K562 (cell line): ENCODE data around the gene ZNF124. TPM values are rescaled to one million over a fixed set of nuclear protein-coding genes. Genes with fewer than 3 reads are reported as not detected.

Experiments used
- CBX3 ChIP-seq, 2 experiments: IDR thresholded peaks; 1 replicate in 1 of 2; 2 replicates in 1 of 2; pipeline ENCODE4 v1.6.1; 2012; ENCODE audit warnings: inconsistent platforms in 2 of 2, low read length in 2 of 2, borderline replicate concordance in 1 of 2, control low read depth in 1 of 2
- CHCHD3 ChIP-seq: fragments of 250-450 bp; sonication (Bioruptor Pico); IDR thresholded peaks from 2 replicates; pipeline ENCODE4 v2.1.2; 2022; ENCODE audit warnings: mild to moderate bottlenecking
- CREB1 ChIP-seq, 2 experiments: sonication (generic) in 1 of 2; formaldehyde crosslinking in 1 of 2; IDR thresholded peaks; 2 replicates each; pipeline versions ENCODE4 v1.6.1 to v1.8.0; 2012 to 2022; ENCODE audit warnings: inconsistent platforms in 1 of 2, mild to moderate bottlenecking in 1 of 2, missing genetic modification reagents in 1 of 2, moderate library complexity in 1 of 2
- E2F1 ChIP-seq: sonication (generic); formaldehyde crosslinking; IDR thresholded peaks from 2 replicates; pipeline ENCODE4 v1.8.1; 2023; ENCODE audit warnings: mild to moderate bottlenecking, missing genetic modification reagents, moderate library complexity
- ELF1 ChIP-seq: fragments of 200-800 bp; sonication (Bioruptor generic); IDR thresholded peaks from 2 replicates; pipeline ENCODE4 v1.6.1; 2016; ENCODE audit warnings: missing genetic modification characterization, missing compliant biosample characterization
- FOXK2 ChIP-seq, 2 experiments: fragments of 450-650 bp; IDR thresholded peaks in 1 of 2; conservative IDR thresholded peaks in 1 of 2; 2 replicates each; pipeline ENCODE4 v1.6.1; 2016; ENCODE audit warnings: low read depth in 2 of 2, mild to moderate bottlenecking in 1 of 2
- JUN ChIP-seq, 2 experiments: sonication (generic) in 1 of 2; formaldehyde crosslinking in 1 of 2; IDR thresholded peaks; 2 replicates each; pipeline versions ENCODE4 v1.6.1 to v1.8.0; 2012 to 2022; ENCODE audit warnings: borderline replicate concordance in 2 of 2, mild to moderate bottlenecking in 2 of 2, improper control_type of control experiment in 1 of 2, low read depth in 1 of 2, low read length in 1 of 2, missing genetic modification reagents in 1 of 2
- MAX ChIP-seq: sonication (generic); formaldehyde crosslinking; IDR thresholded peaks from 2 replicates; pipeline ENCODE4 v1.9.0; 2022; ENCODE audit warnings: mild to moderate bottlenecking, missing genetic modification reagents
- MECOM ChIP-seq: fragments of 250-450 bp; sonication (Bioruptor Pico); IDR thresholded peaks from 2 replicates; pipeline ENCODE4 v1.8.0; 2022; ENCODE audit warnings: inconsistent platforms
- MTA3 ChIP-seq: fragments of 450-650 bp; formaldehyde crosslinking; IDR thresholded peaks from 2 replicates; pipeline ENCODE4 v1.6.1; 2017; ENCODE audit warnings: mild to moderate bottlenecking, borderline replicate concordance
- MYNN ChIP-seq, 2 experiments: sonication (generic); formaldehyde crosslinking in 1 of 2; IDR thresholded peaks; 2 replicates each; pipeline versions ENCODE4 v1.5.0 to v1.6.1; 2016 to 2020; ENCODE audit warnings: antibody characterized with exemption in 1 of 2, missing genetic modification reagents in 1 of 2
- NCOA2 ChIP-seq, 2 experiments: fragments of 450-650 bp; IDR thresholded peaks; 2 replicates each; pipeline ENCODE4 v1.6.1; 2018; ENCODE audit warnings: mild to moderate bottlenecking in 2 of 2, moderate library complexity in 1 of 2; ENCODE audit not compliant: partially characterized antibody in 2 of 2
- POLR2A ChIP-seq: fragments of 450-650 bp; conservative IDR thresholded peaks from 2 replicates; pipeline ENCODE4 v1.6.1; 2016
- SMARCA5 ChIP-seq: fragments of 450-650 bp; IDR thresholded peaks from 2 replicates; pipeline ENCODE4 v1.6.1; 2016
- SMARCE1 ChIP-seq: fragments of 450-650 bp; IDR thresholded peaks from 2 replicates; pipeline ENCODE4 v1.7.1; 2016; ENCODE audit warnings: mild to moderate bottlenecking
- TARDBP ChIP-seq: fragments of 450-650 bp; IDR thresholded peaks from 2 replicates; pipeline ENCODE4 v1.6.1; 2016
- WHSC1 ChIP-seq: IDR thresholded peaks from one replicate; pipeline ENCODE4 v1.6.1; 2012; ENCODE audit warnings: low read length, control low read depth, inconsistent platforms
- ZMIZ1 ChIP-seq, 2 experiments: fragments of 150-350 bp in 1 of 2; IDR thresholded peaks; 2 replicates each; pipeline ENCODE4 v1.6.1; 2012 to 2016; ENCODE audit warnings: low read depth in 2 of 2, low read length in 2 of 2, mild to moderate bottlenecking in 1 of 2, moderate library complexity in 1 of 2
- ZNF232 ChIP-seq: sonication (generic); formaldehyde crosslinking; IDR thresholded peaks from 2 replicates; pipeline ENCODE4 v1.8.0; 2022; ENCODE audit warnings: mild to moderate bottlenecking, missing genetic modification reagents
- ZNF507 ChIP-seq: conservative IDR thresholded peaks from 2 replicates; pipeline ENCODE4 v1.6.1; 2017; ENCODE audit warnings: missing genetic modification characterization, missing compliant biosample characterization
- ZNF639 ChIP-seq, 2 experiments: fragments of 200-800 bp in 1 of 2; sonication (Bioruptor generic) in 1 of 2; sonication (generic) in 1 of 2; formaldehyde crosslinking in 1 of 2; IDR thresholded peaks in 1 of 2; conservative IDR thresholded peaks in 1 of 2; 2 replicates each; pipeline versions ENCODE4 v1.5.0 to v1.6.1; 2016 to 2020; ENCODE audit warnings: missing compliant biosample characterization in 1 of 2, missing genetic modification characterization in 1 of 2, missing genetic modification reagents in 1 of 2
- polyA plus RNA-seq, 8 experiments: library from polyadenylated mRNA; depleted of rRNA in 4 of 8; stranded (reverse) in 5 of 8; unstranded in 3 of 8; fragments of >200 nt; fragmentation: Nextera tagmentation in 2 of 8; fragmentation: Illumina TruSeq in 1 of 8; extraction: Ambion mirVana in 2 of 8; extraction: Trizol in 1 of 8; gene quantifications; 2 replicates each; pipeline versions ENCODE4 v1.2.1 to v1.2.3, GENCODE V29; 2011 to 2014; ENCODE audit warnings: inconsistent platforms in 1 of 8, missing spikeins in 1 of 8
- total RNA-seq, 7 experiments: library from RNA; depleted of rRNA in 6 of 7; stranded (reverse); fragments of >200 nt in 6 of 7; fragmentation: Illumina TruSeq in 2 of 7; extraction: Trizol in 2 of 7; gene quantifications; 2 replicates each; pipeline versions ENCODE4 v1.2.1 to v1.2.3, GENCODE V29; 2011 to 2021; ENCODE audit warnings: low replicate concordance in 1 of 7

The ZNF124 gene
- total and polyA plus RNA-seq, 9 of the 15 experiments (the other 6 are each of a cell fraction or from before 2014, with no cell fraction given), result 7.6 to 71.5 (median 20.2) TPM

- TF ChIP-seq WHSC1 (no peak), MYNN (IDR thresholded peaks at IDR 0.05) (peak; percentile 68; the same call in 1 of the 2 replicates), MYNN (CRISPR knock-in tag; IDR thresholded peaks at IDR 0.05) (no peak), E2F1 (CRISPR knock-in tag) (no peak), CHCHD3 (CRISPR knock-in tag) (no peak), POLR2A (no peak), CREB1 (IDR thresholded peaks at IDR 0.05) (no peak), CREB1 (CRISPR knock-in tag; IDR thresholded peaks at IDR 0.05) (no peak), ELF1 (no peak), ZNF232 (no peak), CBX3 (IDR thresholded peaks at IDR 0.05; ENCODE audit: borderline replicate concordance in 1 of 2, low read length in 2 of 2) (no peak), SMARCE1 (peak; percentile 49; the same call in 1 of the 2 replicates), MTA3 (no peak), ZNF639 (CRISPR knock-in tag; conservative IDR thresholded peaks at IDR 0.05 in 1 of 2, IDR thresholded peaks at IDR 0.05 in 1 of 2) (no peak), FOXK2 (conservative IDR thresholded peaks at IDR 0.05 in 1 of 2, IDR thresholded peaks at IDR 0.05 in 1 of 2; ENCODE audit: low read depth in 2 of 2) (no peak), ZMIZ1 (IDR thresholded peaks at IDR 0.05; ENCODE audit: low read depth in 2 of 2, low read length in 2 of 2) (no peak), ZNF507 (no peak), MAX (CRISPR knock-in tag) (no peak), MECOM (CRISPR knock-in tag) (no peak), JUN (IDR thresholded peaks at IDR 0.05; ENCODE audit: borderline replicate concordance, low read depth, low read length) (no peak), JUN (CRISPR knock-in tag; IDR thresholded peaks at IDR 0.05; ENCODE audit: borderline replicate concordance) (no peak), TARDBP (no peak), SMARCA5 (no peak), NCOA2 (IDR thresholded peaks at IDR 0.05; ENCODE audit: partially characterized antibody in 2 of 2) (no peak)
Observed at GRCh38 chr1:247212627-247213617, 41.1 kb upstream of the ZNF124 start (continued).
